ENCODE measurements around the gene SLIT2. TPM values are rescaled to one million over a fixed set of nuclear protein-coding genes. Genes with fewer than 3 reads are reported as not detected.
A peak's percentile ranks its signal among the peaks of the same experiment; 100 is the strongest.

Gene SLIT2
- total RNA-seq, 1 experiment from 2014 or later: 10.2 TPM

DNA sequence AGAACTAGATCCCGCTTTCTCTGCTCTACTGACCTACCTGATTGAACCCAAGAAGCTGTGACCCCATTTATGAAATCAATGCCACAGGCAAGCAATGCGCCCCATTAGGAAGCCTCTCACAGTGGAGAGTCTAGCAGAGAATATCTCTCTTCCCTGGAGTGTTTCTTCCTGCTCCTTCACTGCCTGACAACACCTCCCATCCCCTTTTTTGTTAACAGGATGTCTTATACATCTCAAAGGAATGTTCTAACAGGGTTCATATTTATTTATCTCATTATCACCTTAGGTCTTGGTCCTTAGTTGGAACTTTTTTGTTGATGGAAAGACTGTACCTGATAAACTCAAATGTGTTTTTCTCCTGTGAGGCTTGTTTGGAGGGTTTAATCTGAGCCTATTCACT, 35.5 kb downstream of the SLIT2 start:
- H3K27ac Mint-ChIP-seq (ENCODE audit: low read depth, unreplicated experiment): peak overlapping the region; percentile 49
- peaks cover 7% of the 10 kb centered on the region for H3K4me1 Mint-ChIP-seq (ENCODE audit: insufficient read depth, unreplicated experiment)
- H3K27me3 Mint-ChIP-seq (ENCODE audit: insufficient read depth, unreplicated experiment): no peaks in the 10 kb centered on the region
- BruUV-seq (replicated peaks): no TSS peak
- no peak for DNase-seq (ENCODE audit: unreplicated experiment)
- H3K9me3 Mint-ChIP-seq (ENCODE audit: unreplicated experiment): no peaks in the 10 kb centered on the region
- TF ChIP-seq, protein P1, sequence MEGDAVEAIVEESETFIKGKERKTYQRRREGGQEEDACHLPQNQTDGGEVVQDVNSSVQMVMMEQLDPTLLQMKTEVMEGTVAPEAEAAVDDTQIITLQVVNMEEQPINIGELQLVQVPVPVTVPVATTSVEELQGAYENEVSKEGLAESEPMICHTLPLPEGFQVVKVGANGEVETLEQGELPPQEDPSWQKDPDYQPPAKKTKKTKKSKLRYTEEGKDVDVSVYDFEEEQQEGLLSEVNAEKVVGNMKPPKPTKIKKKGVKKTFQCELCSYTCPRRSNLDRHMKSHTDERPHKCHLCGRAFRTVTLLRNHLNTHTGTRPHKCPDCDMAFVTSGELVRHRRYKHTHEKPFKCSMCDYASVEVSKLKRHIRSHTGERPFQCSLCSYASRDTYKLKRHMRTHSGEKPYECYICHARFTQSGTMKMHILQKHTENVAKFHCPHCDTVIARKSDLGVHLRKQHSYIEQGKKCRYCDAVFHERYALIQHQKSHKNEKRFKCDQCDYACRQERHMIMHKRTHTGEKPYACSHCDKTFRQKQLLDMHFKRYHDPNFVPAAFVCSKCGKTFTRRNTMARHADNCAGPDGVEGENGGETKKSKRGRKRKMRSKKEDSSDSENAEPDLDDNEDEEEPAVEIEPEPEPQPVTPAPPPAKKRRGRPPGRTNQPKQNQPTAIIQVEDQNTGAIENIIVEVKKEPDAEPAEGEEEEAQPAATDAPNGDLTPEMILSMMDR (IDR thresholded peaks at IDR 0.05; ENCODE audit: unreplicated experiment): no peak
- no peak overlapping the region for H3K4me3 Mint-ChIP-seq (ENCODE audit: unreplicated experiment)
- CTCF ChIA-PET: no interaction called here
- no peaks in the 10 kb centered on the region for H3K36me3 Mint-ChIP-seq (ENCODE audit: insufficient read depth, unreplicated experiment)
- POLR2A ChIA-PET: no interaction called here
- intact Hi-C loops (cut with micrococcal nuclease): no loop called here

DNA sequence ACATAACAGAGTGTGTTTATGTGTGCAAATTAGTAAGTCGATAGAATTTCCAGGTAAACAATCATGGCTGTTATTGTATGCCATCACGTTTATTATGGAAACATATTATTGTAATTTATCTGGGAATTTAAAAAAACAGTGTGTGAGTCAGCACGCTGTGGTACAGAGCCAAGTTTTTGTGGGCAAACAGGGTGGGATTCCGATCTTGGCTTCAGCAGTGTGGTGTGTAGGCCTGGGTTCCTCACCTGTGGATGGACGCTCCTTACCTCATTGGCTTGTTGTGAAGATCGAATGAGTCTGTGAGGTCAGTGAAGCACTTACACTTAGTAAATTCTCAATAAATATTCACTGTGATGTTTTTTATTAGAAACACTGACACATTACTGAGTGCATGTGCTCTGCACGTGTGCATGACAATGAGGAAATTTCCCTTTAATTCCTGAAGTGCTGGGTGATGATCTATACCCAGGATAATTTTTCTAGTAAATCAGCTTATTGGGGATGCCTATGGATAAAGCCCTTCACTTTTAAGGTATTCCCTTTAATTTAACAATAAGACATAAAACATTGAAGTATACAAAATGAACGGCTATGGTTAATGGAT, 36.4 kb downstream of the SLIT2 start:
- ChIA-PET POLR2A (interaction anchor here (0.6 kb wide), 1 partner anchor 1073 kb away, joined by 4 read pairs; no protein-coding TSS in a partner anchor), CTCF (no interaction called here)
- intact Hi-C loops (cut with micrococcal nuclease): no loop called here
- H3K4me3 Mint-ChIP-seq (ENCODE audit: unreplicated experiment): no peak overlapping the region
- H3K36me3 Mint-ChIP-seq (ENCODE audit: insufficient read depth, unreplicated experiment): no peaks in the 10 kb centered on the region
- no peak for DNase-seq (ENCODE audit: unreplicated experiment)
- H3K9me3 Mint-ChIP-seq (ENCODE audit: unreplicated experiment): no peaks in the 10 kb centered on the region
- H3K4me1 Mint-ChIP-seq (ENCODE audit: insufficient read depth, unreplicated experiment): peaks cover 7% of the 10 kb centered on the region
- no peak overlapping the region for H3K27ac Mint-ChIP-seq (ENCODE audit: low read depth, unreplicated experiment)
- TF ChIP-seq, protein P1 (IDR thresholded peaks at IDR 0.05; ENCODE audit: unreplicated experiment): no peak
- H3K27me3 Mint-ChIP-seq (ENCODE audit: insufficient read depth, unreplicated experiment): no peaks in the 10 kb centered on the region
- no TSS peak for BruUV-seq (replicated peaks)

DNA sequence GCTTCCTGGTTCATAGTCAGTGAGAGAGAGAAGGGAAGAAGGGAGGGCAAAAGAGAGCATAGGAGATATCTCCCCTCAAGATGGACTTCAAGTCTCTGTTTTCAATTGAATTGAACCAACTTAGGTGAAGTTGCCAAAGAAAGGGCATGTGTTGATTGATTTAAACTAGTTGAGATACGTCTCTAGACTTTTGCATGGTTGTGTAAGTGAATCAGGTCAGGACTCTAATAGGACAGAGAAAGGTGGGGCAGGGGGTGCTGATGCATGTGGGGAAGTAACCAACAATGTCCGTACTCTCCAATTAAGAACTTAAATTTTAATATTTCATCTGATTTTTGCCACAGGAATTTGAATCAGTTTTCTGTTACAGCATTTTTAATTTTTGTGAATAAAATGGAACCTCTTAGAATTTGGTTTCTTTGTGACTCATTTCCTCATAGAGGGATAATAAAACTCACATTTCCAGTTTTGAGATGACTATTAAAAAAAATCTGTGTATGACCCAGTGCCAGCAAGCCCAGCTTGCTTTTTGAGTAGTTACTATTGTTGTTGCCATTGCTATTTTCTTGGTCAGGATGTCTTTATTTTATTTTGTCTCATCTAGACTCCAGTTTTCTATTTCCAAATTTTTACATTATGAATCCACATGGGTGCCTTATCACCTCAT, 37.3 kb downstream of the SLIT2 start:
- Mint-ChIP-seq H3K27me3 (ENCODE audit: insufficient read depth, unreplicated experiment) (no peaks in the 10 kb centered on the region), H3K4me1 (ENCODE audit: insufficient read depth, unreplicated experiment) (peaks cover 7% of the 10 kb centered on the region), H3K27ac (ENCODE audit: low read depth, unreplicated experiment) (no peak overlapping the region), H3K4me3 (ENCODE audit: unreplicated experiment) (no peak overlapping the region), H3K9me3 (ENCODE audit: unreplicated experiment) (no peaks in the 10 kb centered on the region), H3K36me3 (ENCODE audit: insufficient read depth, unreplicated experiment) (no peaks in the 10 kb centered on the region)
- POLR2A ChIA-PET: interaction anchor here (0.7 kb wide), 1 partner anchor 1032 kb away, joined by 3 read pairs; no protein-coding TSS in a partner anchor
- no TSS peak for BruUV-seq (replicated peaks)
- CTCF ChIA-PET: interaction anchor here (1.1 kb wide), 1 partner anchor 40 kb away, joined by 3 read pairs; no protein-coding TSS in a partner anchor
- TF ChIP-seq, protein P1 (IDR thresholded peaks at IDR 0.05; ENCODE audit: unreplicated experiment): no peak
- intact Hi-C loops (cut with micrococcal nuclease): no loop called here
- no peak for DNase-seq (ENCODE audit: unreplicated experiment)

DNA sequence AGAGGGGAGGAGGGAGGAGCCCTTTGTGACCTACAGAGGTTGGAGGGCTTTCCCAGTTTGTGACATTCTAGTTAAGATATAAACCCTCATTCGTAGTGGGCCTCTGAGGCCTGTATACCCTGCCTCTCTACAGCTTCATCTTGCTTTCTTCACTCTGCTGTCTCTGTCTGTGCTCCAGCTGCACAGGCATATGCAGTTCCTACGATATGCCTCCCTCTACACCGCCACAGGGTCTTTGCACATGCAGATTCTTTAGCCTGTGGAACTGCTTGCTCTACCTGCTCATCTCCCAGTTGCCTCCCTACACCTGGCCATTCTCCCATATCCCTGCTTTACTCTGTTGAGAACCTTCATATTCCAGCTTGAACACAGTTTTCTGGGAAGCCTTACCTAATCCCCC, 38.1 kb downstream of the SLIT2 start:
- H3K9me3 Mint-ChIP-seq (ENCODE audit: unreplicated experiment): no peaks in the 10 kb centered on the region
- H3K4me3 Mint-ChIP-seq (ENCODE audit: unreplicated experiment): no peak overlapping the region
- ChIA-PET POLR2A (no interaction called here), CTCF (interaction anchor here (0.7 to 1.1 kb wide), 3 partner anchors 41 to 981 kb away, joined by 3 to 4 read pairs (median 3); no protein-coding TSS in a partner anchor)
- TF ChIP-seq, protein P1 (IDR thresholded peaks at IDR 0.05; ENCODE audit: unreplicated experiment): no peak
- H3K4me1 Mint-ChIP-seq (ENCODE audit: insufficient read depth, unreplicated experiment): peaks cover 7% of the 10 kb centered on the region
- BruUV-seq (replicated peaks): no TSS peak
- DNase-seq (ENCODE audit: unreplicated experiment): no peak
- intact Hi-C loops (cut with micrococcal nuclease): no loop called here
- H3K27me3 Mint-ChIP-seq (ENCODE audit: insufficient read depth, unreplicated experiment): no peaks in the 10 kb centered on the region
- H3K27ac Mint-ChIP-seq (ENCODE audit: low read depth, unreplicated experiment): no peak overlapping the region
- H3K36me3 Mint-ChIP-seq (ENCODE audit: insufficient read depth, unreplicated experiment): no peaks in the 10 kb centered on the region

Measured in MCF 10A (cell line).